LNCaP clone FGC (cell line): ENCODE results near the gene KLHDC7A.

Experiments
- DNase-seq: peaks from one replicate; pipeline ENCODE4 v3.0.0-alpha.2; 2011; ENCODE audit warnings: low read depth
- H3K4me3 ChIP-seq: 2 replicates; pipeline ENCODE4 v1.5.1; 2011; ENCODE audit warnings: mild to moderate bottlenecking, low read depth, low read length, control low read depth
- TF ChIP-seq, protein P1 (sequence below): IDR thresholded peaks from 2 replicates; pipeline ENCODE4 v1.5.1; 2012; ENCODE audit warnings: mild to moderate bottlenecking; ENCODE audit not compliant: control insufficient read depth, insufficient read depth; ENCODE audit errors: extremely low read depth

KLHDC7A gene

DNA sequence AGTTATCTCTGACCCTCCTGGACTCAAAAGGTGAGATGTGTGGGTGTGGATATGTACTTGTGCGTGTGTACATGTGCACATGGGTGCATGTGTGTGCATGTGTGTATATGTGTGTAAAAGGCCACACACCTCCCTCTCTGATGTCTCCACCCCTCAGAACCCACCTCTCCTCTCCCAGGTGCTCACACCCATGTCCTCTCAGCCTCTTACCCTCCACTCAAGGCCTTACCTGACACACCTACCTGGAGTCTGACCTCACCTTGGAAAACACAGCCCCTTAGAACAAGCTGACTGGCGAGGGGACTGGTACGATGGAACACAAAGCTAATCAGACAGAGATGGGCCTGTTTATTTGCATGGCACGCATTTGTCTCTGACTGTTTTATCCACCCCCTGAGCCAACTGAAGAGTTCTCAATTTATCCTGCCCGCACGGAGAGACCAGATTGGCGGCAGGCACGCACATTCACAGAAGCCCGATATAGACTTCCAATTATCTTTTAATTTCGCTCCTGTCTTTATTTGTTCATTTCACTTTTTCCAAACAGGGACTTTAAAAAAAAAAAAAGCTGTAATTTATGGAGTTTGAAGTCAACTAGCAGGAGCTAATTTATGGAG is 6.1 kb upstream of the KLHDC7A start:
- TF ChIP-seq, protein P1, sequence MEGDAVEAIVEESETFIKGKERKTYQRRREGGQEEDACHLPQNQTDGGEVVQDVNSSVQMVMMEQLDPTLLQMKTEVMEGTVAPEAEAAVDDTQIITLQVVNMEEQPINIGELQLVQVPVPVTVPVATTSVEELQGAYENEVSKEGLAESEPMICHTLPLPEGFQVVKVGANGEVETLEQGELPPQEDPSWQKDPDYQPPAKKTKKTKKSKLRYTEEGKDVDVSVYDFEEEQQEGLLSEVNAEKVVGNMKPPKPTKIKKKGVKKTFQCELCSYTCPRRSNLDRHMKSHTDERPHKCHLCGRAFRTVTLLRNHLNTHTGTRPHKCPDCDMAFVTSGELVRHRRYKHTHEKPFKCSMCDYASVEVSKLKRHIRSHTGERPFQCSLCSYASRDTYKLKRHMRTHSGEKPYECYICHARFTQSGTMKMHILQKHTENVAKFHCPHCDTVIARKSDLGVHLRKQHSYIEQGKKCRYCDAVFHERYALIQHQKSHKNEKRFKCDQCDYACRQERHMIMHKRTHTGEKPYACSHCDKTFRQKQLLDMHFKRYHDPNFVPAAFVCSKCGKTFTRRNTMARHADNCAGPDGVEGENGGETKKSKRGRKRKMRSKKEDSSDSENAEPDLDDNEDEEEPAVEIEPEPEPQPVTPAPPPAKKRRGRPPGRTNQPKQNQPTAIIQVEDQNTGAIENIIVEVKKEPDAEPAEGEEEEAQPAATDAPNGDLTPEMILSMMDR, result no peak

DNA sequence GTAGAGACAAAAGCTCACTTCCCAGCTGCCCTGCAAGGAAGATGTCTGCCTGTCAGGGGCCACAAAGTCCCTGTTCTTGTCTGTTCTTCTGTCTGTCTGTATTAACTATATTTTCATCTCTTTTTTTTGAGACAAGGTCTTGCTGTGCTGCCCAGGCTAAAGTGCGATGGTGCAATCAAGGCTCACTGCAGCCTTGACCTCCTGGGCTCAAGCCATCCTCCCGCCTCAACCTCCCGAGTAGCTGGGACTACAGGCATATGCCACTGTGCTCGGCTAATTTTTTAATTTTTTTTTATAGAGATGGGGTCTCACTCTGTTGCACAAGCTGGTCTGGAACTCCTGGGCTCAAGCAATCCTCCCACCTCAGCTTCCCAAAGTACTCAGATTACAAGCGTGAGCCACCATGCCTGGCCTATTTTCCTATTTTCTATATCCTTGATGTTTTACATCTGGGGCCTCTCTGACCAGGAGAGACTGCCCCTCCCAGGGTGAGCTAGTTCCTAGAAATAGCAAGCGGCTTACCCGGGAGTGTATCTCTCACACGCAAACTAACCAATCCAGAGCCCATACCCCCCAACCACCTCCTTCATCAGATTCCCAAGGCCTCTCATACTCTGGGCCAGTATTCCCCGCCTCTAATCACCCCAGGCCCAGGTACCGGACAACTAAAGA is 5.4 kb upstream of the KLHDC7A start:
- TF ChIP-seq, protein P1, result no peak
- no peak for DNase-seq
- no peak overlapping the region for H3K4me3 ChIP-seq

More for the DNA sequence above, 6.1 kb upstream of the KLHDC7A start:
- H3K4me3 ChIP-seq, result no peak overlapping the region
- no peak for DNase-seq

DNA sequence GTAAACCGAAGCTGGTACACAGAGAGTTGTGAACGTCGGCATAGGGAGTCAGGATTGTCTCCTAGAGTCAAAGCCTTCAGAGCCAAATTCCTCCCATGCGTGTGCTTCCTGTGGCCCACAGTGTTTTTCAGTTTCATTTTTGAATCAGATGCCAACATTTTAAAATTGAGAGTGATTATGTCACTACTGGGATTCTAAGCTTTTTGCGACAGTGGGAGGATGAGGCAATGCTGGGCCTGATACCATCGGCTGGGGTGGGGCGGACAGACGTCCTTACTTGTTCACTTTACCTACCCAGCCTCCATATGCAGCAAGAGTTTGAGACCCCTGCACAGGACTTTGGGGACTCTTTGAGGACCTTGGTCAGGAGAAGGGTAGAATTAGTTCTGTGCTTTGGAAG is 1.3 kb upstream of the KLHDC7A start:
- no peak for DNase-seq
- TF ChIP-seq, protein P1, result no peak

DNA sequence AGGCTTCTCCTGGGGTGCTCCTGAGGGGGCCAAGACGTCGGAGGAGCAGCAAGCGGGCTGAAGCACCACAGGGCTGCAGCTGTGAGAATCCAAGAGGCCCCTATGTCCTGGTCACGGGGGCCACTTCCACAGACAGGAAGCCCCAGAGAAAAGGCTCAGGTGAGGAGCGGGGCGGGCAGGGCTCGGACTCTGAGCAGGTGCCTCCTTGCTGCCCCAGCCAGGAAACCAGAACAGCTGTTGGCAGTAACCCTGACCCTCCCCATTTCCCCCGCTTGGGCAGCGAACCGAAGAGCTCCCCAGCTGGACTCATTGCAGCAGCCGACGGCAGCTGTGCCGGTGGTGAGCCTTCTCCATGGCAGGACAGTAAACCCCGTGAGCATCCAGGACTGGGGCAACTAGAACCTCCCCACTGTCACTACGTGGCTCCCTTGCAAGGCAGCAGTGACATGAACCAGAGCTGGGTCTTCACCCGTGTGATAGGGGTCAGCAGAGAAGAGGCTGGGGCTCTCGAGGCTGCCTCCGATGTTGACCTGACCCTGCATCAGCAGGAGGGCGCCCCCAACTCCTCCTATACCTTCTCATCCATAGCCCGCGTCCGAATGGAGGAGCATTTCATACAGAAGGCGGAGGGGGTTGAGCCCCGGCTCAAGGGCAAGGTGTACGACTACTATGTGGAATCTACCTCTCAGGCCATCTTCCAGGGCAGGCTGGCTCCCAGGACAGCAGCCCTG is 625 bp downstream of the KLHDC7A start:
- TF ChIP-seq, protein P1, result no peak
- no peak for DNase-seq
- H3K4me3 ChIP-seq, result no peak overlapping the region

More for the DNA sequence above, 1.3 kb upstream of the KLHDC7A start:
- H3K4me3 ChIP-seq, result no peak overlapping the region

DNA sequence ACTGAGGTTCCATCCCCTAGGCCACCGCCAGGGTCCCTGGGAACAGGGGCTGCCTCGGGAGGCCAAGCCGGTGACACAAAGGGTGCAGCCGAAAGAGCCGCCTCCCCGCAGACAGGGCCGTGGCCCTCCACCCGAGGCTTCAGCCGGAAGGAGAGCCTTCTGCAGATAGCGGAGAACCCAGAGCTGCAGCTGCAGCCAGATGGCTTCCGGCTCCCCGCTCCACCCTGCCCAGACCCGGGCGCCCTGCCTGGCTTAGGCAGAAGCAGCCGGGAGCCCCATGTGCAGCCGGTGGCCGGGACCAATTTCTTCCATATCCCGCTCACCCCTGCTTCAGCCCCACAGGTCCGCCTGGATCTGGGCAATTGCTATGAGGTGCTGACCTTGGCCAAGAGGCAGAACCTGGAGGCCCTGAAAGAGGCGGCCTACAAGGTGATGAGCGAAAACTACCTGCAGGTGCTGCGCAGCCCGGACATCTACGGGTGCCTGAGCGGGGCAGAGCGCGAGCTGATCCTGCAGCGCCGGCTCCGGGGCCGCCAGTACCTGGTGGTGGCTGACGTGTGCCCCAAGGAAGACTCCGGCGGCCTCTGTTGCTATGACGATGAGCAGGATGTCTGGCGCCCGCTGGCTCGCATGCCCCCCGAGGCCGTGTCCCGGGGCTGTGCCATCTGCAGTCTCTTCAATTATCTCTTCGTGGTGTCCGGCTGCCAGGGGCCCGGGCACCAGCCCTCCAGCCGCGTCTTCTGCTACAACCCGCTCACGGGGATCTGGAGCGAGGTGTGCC is 1.4 kb downstream of the KLHDC7A start:
- no peak for DNase-seq
- H3K4me3 ChIP-seq, result no peak overlapping the region
- TF ChIP-seq, protein P1, result no peak

DNA sequence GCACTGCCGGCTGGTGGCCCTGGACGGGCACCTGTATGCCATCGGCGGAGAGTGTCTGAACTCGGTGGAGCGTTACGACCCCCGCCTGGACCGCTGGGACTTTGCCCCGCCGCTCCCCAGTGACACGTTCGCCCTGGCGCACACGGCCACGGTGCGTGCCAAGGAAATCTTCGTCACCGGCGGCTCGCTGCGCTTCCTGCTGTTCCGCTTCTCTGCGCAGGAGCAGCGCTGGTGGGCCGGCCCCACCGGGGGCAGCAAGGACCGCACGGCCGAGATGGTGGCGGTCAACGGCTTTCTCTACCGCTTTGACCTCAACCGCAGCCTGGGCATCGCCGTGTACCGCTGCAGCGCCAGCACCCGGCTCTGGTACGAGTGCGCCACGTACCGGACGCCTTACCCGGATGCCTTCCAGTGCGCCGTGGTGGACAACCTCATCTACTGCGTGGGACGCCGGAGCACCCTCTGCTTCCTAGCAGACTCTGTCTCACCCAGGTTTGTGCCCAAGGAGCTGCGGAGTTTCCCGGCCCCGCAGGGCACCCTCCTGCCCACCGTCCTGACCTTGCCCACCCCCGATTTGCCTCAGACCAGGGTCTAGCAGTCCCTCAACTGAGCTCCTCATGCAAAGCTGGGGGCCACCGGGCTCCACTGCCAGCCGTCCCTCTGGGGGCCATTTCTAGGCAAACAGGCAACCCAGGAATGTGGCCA is 2.1 kb downstream of the KLHDC7A start:
- H3K4me3 ChIP-seq, result no peak overlapping the region
- DNase-seq, result no peak
- TF ChIP-seq, protein P1, result no peak
